GM19463 (cell line): ENCODE results near the gene FUBP1.
"Not testable (repeated sequence)": the region's sequence is repeated elsewhere in the genome, so short reads cannot be mapped to it uniquely, and the experiment has no call there.

ENCODE experiments used
- ATAC-seq: cut with Tn5 transposase; IDR thresholded peaks from one replicate; pipeline ENCODE4 v1.9.1; 2021; ENCODE audit warnings: mild to moderate bottlenecking, moderate library complexity; ENCODE audit not compliant: unreplicated experiment

FUBP1 gene

GRCh38 chr1:77978969-77979876 lies at the start of gene FUBP1:
Gene FUBP1 (minus strand): TSS chr1:77979072. CDS start chr1:77979004, 68 bp downstream.
- peak; percentile 68 for ATAC-seq

DNA sequence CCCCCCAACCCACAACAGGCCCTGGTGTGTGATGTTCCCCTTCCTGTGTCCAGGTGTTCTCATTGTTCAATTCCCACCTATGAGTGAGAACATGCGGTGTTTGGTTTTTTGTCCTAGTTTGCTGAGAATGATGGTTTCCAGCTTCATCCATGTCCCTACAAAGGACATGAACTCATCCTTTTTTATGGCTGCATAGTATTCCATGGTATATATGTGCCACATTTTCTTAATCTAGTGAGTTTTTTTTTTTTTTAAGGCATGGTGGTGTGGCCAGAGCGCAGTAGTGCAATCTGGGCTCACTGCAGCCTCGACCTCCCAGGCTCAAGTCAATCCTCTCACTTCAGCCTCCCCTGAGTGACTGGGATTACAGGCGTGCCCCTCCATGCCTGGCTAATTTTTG lies 42.3 kb upstream of the FUBP1 start:
- not testable (repeated sequence) for ATAC-seq

GRCh38 chr1:78019024-78019423 lies 40.2 kb upstream of the FUBP1 start:
- ATAC-seq: no peak

DNA sequence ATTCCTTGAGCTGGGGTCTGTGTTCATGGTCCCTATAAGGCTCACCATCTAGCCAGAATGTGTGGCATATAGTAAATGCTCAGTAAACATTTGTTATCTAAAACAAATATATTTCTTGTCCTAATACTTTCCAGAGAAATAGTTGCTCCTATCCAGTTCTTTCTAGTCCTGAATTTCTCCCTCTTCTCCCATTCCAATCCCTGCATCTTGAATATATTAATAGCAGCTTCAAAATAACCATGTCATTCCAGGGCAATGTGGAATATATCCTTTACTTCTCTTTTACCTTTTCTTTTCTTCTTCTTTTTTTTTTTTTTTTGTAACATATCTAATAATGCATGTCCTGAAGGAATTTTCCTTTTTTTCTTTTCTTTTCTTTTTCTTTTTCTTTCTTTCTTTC lies 36.3 kb upstream of the FUBP1 start:
- ATAC-seq: no peak

DNA sequence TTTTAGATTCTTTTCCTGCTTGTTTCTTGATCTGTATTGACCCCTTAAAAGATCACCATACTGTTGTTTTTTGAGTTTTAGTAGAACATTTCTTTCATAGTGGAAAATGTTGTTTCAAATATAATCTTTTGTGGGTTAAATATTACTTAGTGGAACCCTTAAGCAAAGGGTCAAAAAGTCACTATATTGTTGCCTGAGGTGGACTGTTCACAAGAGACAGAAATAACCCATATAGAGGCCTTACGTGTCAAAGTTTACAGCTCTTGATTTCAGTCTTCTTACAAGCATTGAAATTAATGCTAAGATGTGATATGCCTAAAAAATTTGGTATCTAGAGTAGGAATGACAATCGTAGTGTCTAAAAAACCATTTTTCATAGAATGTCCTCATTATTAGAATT lies 32.2 kb upstream of the FUBP1 start:
- no peak for ATAC-seq

- no peak for ATAC-seq
These were observed 31.0 kb upstream of the FUBP1 start for GRCh38 chr1:78009836-78010235.

GRCh38 chr1:78009276-78009675 lies 30.4 kb upstream of the FUBP1 start:
- no peak for ATAC-seq

- ATAC-seq: no peak
These were observed 28.9 kb upstream of the FUBP1 start for GRCh38 chr1:78007677-78008341.

GRCh38 chr1:78006521-78006920 lies 27.6 kb upstream of the FUBP1 start:
- ATAC-seq: no peak

DNA sequence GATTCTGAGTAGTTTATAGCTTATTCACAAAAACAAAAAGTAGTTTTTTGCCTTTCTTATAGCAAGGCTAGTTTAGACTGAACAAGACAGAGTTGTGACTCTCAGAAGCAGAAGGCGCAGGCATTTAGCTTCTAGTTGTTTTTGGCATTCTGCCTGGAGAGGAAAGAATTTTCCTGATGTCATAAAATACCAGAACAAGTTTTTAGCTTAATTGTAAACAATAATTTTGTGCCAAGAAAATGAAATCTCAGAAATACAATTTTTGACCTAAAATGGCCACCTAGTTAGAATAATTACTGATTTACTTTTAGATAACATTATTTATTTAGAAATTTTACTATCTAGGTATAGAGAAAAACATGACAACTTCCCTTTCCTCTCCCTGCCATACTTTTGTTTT lies 26.9 kb upstream of the FUBP1 start:
- no peak for ATAC-seq

DNA sequence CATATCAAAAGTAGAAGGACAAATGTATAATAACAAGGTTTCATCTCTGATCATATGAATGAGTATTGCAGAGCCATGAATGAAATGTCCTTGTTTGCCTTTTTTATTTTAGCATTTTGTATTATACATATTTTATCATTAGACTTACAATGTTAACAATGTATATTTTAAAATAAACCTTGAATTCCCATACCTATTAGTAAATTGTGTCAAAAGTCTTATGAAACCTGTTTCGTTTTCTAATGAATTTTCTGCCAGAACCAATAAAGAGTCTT lies 26.5 kb upstream of the FUBP1 start:
- no peak for ATAC-seq

DNA sequence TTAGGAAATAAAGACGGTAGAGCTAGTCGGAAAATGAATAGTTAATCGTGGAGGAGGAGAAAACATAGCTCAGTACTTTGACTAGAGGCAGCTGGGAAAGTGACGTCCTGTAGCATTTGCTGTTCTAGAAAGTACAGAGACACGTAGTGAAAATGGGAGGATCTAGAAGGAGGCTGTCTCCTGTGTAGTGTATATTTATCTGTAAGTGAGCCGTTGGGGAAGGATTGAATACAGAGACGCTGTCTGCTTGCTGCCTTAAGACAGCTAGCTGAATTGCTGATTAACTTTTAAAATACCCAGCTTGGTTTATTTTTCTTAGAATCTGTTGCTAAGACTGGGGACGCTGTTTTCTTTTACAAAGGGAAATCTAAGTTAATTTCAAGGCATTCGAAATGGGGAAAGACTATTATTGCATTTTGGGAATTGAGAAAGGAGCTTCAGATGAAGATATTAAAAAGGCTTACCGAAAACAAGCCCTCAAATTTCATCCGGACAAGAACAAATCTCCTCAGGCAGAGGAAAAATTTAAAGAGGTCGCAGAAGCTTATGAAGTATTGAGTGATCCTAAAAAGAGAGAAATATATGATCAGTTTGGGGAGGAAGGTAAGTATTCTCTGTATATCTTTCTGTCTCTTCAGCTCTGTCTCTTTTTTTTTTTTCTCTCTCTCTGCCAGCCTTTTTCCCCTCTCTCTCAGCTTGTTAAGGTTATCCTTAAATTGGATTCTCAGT lies 26.0 kb upstream of the FUBP1 start, which contains the start of gene DNAJB4:
Gene DNAJB4, plus strand, starts transcription at position 221 of the 729 bp plus-strand sequence. Its CDS starts 172 bp downstream, at position 393.
- ATAC-seq: peak; percentile 97

GRCh38 chr1:78003882-78004718 lies 25.2 kb upstream of the FUBP1 start:
- peak; percentile 45 for ATAC-seq

DNA sequence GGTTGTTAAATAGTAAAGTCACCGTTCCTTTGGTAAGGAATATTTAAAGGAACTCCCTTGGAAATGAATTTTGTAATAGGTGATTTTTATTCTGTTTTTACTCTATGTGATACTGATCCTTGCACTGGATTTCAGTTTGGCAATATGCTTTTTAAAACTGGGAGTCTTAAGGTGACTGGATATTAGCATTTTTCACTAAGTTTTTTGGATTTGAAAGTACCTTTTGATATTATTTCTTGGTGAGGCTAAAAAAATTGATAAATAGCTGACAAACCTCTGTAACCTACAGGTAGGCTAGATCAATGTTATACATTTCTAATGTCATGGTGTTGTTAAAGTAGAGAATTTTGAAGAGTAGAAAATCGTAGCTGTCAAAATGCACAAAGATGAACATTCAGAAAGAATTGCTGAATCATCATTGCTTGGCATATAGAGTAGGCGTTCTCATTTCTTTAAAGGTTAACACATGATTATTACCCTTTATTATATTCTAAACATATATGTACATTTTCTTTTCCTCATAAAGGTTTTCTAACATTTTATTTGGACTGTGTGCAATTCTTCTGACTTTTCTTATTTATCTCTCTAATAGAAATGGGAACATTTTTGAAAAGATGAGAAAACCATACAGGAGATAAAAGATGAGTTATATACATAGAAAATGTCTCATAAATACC lies 24.3 kb upstream of the FUBP1 start:
- no peak for ATAC-seq

DNA sequence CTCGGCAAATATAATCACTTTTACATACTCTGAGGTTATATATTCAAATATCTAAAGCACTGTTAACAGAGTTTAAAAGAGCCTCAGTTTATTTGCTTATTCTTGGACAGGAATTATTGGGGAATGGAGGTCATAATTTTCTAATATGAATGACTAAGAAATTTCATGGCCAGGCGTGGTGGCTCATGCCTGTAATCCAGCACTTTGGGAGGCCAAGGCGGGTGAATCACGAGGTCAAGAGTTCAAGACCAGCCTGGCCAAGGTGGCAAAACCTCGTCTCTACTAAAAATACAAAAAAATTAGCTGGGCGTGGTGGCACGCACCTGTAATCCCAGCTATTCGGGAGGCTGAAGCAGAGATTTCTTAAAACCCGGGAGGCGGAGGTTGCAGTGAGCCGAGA lies 21.7 kb upstream of the FUBP1 start:
- ATAC-seq: not testable (repeated sequence)

- ATAC-seq: no peak
These were observed 17.9 kb upstream of the FUBP1 start for GRCh38 chr1:77996734-77997133.

- no peak for ATAC-seq
These were observed 15.3 kb upstream of the FUBP1 start for GRCh38 chr1:77994117-77994705.

DNA sequence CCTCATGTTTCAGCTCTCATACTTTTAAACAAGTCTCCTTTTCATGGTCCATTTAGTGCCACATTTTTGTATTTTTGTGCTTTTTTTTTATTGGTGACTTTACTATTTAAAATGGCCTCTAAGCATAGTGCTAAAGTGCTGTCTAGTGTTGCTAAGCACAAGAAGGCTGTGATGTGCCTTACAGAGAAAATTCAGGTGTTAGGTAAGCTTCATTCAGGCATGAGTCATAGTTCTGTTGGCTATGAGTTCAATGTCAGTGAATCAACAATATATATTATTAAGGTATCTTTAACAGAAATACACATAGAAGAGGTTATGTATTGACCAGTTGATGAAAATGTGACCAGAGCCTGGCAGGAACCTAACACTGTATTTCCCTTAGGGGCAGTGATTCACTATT lies 12.8 kb upstream of the FUBP1 start:
- ATAC-seq: no peak

DNA sequence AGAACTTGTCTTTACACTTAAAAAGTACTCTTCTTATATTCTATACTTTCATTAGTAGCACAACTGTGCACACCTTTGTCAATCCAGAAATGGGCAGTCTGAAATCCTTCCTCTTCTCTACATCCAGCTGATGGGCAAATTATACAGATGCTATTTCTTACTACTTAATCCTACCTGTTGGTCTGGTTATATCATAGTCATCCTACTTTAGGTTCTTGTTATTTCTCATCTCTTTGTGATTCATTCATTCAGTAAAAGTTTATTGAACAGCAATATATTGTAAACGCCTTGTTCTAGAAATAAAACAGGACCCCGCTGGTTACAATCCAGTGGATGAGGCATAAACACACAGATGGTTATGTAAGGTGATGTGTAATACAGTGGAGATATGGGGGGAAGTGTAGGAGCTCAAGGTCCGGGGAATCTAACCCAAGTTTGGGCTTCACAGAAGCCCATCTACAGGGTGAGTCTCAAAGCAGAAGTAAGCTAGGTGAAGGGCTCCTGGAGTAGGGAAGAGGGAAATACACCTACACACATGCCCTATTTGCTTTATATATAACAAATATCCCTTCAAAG lies 11.8 kb upstream of the FUBP1 start:
- no peak for ATAC-seq
